ENCODE results near the gene HSD17B11. TPM values are rescaled to one million over a fixed set of nuclear protein-coding genes. Genes with fewer than 3 reads are reported as not detected.

HSD17B11 gene
- total RNA-seq, 1 experiment from 2014 or later, result 13.6 TPM

DNA sequence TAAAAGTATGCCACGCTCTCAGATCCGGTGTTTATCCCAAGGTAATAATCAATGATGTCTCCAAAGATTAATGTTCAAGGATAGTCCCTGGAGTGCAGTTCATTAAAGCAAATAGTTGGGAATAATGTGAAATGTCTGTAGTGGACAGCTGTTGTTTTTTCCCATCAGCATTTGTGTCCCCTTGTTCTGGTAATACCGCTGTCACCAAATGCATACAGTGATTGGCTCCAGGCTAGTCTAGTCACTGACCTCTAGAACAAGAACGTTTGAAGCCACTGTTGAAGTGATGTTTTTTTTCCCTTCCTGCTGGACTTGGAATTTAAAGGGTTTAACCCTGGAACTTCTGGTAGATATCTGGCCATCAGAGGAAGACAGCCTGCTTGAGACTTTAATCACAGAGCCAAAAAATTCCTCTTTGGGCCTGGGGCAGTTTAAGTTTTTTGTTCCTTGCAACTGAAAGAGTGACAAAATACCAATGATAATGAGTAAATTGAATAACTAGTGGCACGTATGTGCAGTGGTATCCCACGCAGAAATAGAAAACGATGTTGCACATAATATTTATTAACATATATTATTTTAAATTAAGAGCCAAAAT lies 30.6 kb downstream of the HSD17B11 start:
- DNase-seq (ENCODE audit: low read depth), result no peak

DNA sequence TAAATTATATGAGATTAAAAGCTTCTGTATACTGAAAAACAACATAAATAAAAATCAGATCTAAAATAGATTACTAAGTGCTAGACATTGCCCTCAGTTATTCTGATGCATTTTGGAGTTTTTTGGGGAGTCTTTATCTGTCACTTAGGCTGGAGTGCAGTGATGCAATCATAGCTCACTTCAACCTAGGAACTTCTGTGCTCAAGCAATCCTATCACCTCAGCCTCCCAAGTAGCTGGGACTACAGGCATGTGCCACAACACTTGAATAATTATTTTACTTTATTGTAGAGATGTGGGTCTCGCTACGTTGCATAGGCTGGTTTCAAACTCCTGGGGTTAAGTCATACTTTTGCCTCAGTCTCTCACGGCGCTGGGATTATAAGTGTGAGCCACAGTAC lies 31.7 kb downstream of the HSD17B11 start:
- DNase-seq (ENCODE audit: low read depth), result no peak

DNA sequence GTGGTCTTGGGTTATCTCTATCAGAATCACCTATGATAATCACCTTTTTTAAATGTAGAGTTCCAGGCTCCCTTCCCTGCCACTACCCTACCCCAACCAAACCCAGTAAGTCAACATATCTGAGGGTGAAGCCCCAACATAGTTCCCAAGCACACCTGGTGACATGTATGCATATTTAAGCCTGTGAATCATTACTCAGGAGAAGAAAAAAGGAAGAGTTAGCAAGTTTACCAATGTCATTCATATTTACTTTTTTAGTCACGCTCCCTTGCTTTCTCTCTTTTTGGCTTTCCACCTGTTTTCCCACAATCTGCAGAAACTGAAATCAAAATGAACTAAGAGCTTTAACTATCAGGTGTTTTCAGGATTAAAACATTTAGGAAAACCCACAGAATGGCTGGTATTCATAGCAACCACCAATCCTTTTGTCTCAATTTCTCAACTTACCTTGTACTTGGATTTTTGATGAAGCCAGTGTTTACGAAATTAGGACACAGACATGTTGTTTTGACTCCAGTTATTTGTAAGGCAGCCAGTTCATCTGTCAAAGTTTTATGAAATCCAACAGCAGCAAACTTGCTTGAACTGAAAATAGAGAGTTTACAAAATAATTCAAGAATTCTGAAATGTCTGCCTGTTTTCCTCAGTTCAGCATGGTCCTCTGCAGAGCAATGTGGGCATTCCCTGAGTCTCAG lies 34.0 kb downstream of the HSD17B11 start:
- no peak for DNase-seq (ENCODE audit: low read depth)

DNA sequence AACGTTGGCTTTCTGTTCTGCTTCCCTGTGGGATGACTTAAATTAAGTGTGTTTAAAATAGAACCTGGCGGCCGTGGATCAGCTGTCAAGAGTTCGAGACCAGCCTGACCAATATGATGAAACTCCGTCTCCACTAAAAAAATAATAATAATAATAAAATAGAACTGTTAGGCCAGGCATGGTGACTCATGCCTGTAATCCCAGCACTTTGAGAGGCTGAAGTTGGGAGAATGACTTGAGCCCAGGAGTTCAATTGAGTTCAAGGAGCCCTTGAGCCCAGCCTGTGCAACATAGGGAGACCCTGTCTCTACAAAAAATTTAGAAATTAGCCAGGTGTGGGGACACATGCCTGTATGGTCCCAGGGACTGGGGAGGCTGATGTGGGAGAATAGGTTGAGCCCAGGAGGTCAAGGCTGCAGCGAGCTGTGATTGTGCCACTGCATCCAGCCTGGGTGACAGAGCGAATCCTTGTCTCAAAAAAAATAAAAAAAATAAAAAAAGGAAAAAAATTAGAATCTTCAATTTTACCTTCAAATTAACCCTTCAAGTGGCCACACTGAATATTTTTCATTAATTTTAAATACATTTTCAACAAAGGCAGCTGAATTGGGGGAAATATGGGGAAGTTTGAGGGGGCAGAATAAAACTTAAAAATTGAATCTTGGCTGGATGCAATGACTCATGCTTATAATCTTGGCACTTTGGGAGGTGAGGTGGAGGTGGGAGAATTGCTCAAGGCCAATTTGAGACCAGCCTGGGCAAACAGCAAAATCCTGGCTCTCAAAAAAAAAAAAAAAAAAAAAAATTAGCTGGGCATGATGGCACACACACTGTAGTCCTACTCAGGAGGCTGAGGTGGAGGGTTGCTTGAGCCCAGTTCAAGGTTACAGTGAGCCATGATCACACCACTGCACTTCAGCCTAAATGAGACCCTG lies 36.6 kb downstream of the HSD17B11 start:
- DNase-seq (ENCODE audit: low read depth), result peak; percentile 36

- DNase-seq (ENCODE audit: low read depth), result peak; percentile 62
Measured at GRCh38 chr4:87353592-87353991, 37.4 kb downstream of the HSD17B11 start.

DNA sequence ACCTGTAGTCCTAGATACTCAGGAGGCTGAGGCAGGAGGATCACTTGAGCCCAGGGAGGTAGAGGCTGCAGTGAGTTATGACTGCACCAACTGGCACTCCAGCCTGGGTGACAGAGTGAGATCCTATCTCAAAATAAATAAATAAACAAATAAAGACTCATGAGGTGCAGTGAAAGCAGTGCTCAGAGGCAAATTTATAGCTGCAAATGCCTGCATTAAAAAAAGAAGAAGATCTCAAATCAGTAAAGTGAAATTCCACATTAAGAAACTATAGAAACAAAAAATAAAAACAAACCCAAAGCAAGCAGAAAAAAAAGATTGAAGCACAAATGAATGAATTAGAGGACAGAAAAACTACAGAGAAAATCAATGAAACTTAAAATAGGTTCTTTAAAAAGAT lies 45.8 kb downstream of the HSD17B11 start:
- DNase-seq (ENCODE audit: low read depth), result no peak

GRCh38 chr4:87342872-87343271 lies 48.1 kb downstream of the HSD17B11 start:
- no peak for DNase-seq (ENCODE audit: low read depth)

DNA sequence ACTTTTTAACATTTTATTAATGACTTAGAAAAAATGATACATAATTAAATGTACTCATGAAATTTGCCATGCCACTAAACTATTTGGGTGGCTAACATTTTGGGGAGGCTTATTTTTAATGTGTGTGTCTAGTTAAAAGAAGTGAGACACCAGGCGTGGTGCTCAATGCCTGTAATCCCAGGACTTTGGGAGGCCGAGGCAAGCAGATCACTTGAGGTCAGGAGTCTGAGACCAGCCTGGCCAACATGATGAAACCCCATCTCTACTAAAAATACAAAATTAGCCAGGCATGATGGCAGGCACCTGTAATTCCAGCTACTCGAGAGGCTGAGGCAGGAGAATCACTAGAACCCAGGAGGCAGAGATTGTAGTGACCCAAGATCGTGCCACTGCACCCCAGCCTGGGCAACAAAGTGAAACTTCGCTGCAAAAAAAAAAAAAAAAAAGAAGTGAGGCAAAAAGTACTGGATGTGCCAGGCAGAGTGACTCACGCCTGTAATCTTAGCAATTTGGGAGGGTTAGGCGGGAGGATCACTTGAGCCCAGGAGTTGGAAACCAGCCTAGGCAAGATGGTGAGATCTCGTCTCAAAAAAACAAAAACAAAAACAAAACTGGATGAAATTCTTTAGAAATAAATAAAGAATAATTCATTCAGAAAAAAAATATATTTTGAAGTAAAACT lies 48.9 kb downstream of the HSD17B11 start:
- DNase-seq (ENCODE audit: low read depth), result peak; percentile 76

GRCh38 chr4:87339440-87339839 lies 51.5 kb downstream of the HSD17B11 start:
- no peak for DNase-seq (ENCODE audit: low read depth)

- no peak for DNase-seq (ENCODE audit: low read depth)
Measured at GRCh38 chr4:87337361-87337760, 53.6 kb downstream of the HSD17B11 start.

GRCh38 chr4:87333267-87333666 lies 57.7 kb downstream of the HSD17B11 start:
- no peak for DNase-seq (ENCODE audit: low read depth)

GRCh38 chr4:87330761-87331160 lies 60.2 kb downstream of the HSD17B11 start:
- DNase-seq (ENCODE audit: low read depth), result no peak

DNA sequence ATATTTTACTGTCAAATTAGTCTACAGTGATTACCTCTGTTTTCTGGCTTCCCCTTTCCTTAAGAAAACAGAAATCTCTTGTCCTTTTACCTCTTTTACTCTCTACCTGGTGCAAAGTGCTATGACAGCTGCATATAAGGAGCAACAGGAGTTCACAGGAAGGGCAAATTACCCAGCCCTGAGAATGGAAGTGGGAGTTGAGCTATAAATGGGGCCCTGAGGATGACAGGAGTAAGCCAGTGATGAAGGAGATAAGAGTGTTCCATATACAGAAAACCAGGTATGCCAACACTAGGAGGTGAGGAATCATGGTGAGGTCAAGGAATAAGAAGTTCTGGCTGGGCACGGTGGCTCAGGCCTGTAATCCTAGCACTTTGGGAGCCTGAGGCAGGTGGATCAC lies 63.9 kb downstream of the HSD17B11 start:
- no peak for DNase-seq (ENCODE audit: low read depth)

DNA sequence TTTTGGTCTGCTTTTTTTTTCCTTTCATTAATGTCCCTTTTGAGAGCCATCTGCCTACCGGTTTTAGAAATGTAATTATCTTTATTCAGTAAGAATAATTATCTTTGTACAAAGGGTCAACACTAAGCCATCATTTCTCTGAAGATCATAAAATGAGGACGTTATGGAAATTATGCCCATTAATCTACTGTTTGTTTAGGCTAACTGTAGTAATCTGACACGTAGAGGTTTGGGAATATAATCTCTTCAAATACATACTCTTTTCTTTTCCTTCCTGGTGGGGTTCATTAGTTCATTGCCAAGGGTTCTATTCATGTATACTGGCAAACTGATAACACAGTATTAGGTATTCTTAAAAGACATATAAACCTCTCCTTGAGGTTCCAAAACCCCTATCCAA lies 64.5 kb downstream of the HSD17B11 start:
- no peak for DNase-seq (ENCODE audit: low read depth)

- no peak for DNase-seq (ENCODE audit: low read depth)
Measured at GRCh38 chr4:87322754-87323153, 68.2 kb downstream of the HSD17B11 start, which contains the start of gene HSD17B13. Gene HSD17B13, minus strand, starts transcription at chr4:87322882. Its CDS starts 41 bp downstream, at chr4:87322841.

DNA sequence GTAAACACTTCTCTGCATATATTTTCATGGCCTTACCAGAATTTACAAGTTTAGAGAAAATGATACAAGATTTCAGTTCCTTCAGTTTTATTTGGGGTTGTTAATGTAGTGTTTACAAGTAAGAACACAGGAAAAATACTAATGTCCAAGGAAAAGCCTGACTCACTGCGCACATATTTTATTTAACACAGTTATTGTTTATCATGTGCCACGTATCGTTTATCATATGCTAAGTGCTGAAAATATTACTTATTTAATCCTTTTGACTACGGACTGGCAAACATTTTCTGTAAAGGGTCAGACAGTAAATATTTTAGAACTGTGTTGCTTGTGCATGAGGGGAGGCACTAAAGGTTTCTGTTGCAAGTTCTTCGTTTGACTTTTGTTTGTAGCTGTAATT lies 69.1 kb downstream of the HSD17B11 start:
- no peak for DNase-seq (ENCODE audit: low read depth)

DNA sequence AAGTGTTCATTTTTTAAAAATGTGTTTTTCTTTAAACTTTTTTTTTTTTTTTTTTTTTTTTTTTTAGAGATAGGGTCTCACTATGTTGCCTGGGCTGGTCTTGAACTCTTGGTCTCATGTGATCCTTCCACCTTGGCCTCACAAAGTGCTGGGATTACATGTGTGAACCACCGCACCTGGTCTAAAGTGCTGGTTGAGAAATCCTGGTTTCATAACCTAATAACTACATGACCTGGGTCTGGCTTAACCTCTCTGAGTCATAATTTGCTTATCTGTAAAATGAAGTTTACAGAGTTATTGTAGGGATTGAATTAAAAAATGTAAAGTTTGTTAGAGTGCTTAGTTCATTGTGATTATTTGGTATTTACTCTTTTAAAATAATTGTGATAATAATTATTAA lies 73.5 kb downstream of the HSD17B11 start:
- DNase-seq (ENCODE audit: low read depth), result no peak

DNA sequence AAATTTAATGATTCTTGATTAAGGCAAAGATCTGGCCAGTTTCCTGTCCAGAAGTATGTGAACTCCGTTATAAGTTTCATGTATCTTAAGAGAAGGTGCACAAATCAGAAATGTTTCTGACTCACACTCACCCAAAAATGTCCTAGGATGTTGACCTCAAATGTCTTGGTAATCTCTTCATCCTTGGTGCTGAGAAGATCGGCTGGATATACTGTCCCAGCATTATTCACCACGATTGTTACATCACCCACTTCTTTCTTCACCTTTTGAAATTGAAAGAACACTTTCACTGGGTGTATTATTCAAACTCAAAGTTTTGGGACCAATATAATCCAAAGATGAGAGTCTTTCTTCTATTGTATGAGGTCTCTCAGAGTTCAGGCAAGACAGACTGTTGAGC lies 74.0 kb downstream of the HSD17B11 start:
- no peak for DNase-seq (ENCODE audit: low read depth)

DNA sequence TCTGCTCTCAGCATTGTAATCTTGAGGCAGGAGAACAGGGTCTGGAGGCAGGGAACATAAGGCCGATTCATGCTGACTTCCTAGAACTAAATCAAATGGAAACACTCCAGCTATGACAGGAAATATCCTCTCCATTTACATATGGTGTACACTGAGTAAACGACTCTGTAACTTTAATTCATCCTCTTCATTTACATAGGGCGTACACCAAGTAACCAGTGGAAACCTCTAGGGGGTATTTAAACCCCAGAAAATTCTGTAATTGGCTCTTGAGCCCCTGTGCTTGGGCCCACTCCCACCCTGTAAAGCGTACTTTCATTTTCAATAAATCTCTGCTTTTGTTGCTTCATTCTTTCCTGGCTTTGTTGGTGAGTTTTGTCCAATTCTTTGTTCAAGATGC lies 76.0 kb downstream of the HSD17B11 start:
- DNase-seq (ENCODE audit: low read depth), result peak; percentile 9

GRCh38 chr4:87313756-87314155 lies 77.2 kb downstream of the HSD17B11 start:
- no peak for DNase-seq (ENCODE audit: low read depth)

GRCh38 chr4:87311684-87312083 lies 79.3 kb downstream of the HSD17B11 start:
- DNase-seq (ENCODE audit: low read depth), result no peak

Data from HT1080 (cell line).